Neural crest cell (in vitro differentiated cells): Measurements from ENCODE around the gene EGLN2. TPM values are rescaled to one million over a fixed set of nuclear protein-coding genes. Genes with fewer than 3 reads are reported as not detected.
"Not testable (repeated sequence)": the region's sequence is repeated elsewhere in the genome, so short reads cannot be mapped to it uniquely, and the experiment has no call there.

Source experiments
- DNase-seq: peaks from one replicate; pipeline ENCODE4 v3.0.0; 2021; ENCODE audit warnings: low read depth, mixed read lengths, low spot score
- H3K27ac Mint-ChIP-seq: one replicate; pipeline ENCODE4 v1.8.0; 2021; ENCODE audit warnings: mild to moderate bottlenecking, mixed read lengths; ENCODE audit not compliant: unreplicated experiment
- H3K27me3 Mint-ChIP-seq: 2 replicates; pipeline ENCODE4 v1.8.0; 2021; ENCODE audit warnings: low read depth, mild to moderate bottlenecking, mixed read lengths
- H3K36me3 Mint-ChIP-seq: 2 replicates; pipeline ENCODE4 v1.8.0; 2021; ENCODE audit warnings: low read depth, mild to moderate bottlenecking, mixed read lengths
- H3K4me1 Mint-ChIP-seq: 2 replicates; pipeline ENCODE4 v1.8.0; 2021; ENCODE audit warnings: mixed read lengths
- H3K4me3 Mint-ChIP-seq: one replicate; pipeline ENCODE4 v1.8.0; 2021; ENCODE audit warnings: mild to moderate bottlenecking, mixed read lengths
- H3K9me3 Mint-ChIP-seq: 2 replicates; pipeline ENCODE4 v1.8.0; 2021; ENCODE audit warnings: mixed read lengths
- total RNA-seq: library from RNA; stranded (reverse); gene quantifications from 2 replicates; pipeline ENCODE4 v1.2.1, GENCODE V29; 2021
- TF ChIP-seq, protein P1 (sequence below): fragments of 200-600 bp; sonication (generic); conservative IDR thresholded peaks from 2 replicates; pipeline ENCODE4 v1.5.0; 2021; ENCODE audit warnings: antibody characterized with exemption, mild to moderate bottlenecking

EGLN2 gene
- total RNA-seq, 1 donor from 2014 or later = 113 TPM

DNA sequence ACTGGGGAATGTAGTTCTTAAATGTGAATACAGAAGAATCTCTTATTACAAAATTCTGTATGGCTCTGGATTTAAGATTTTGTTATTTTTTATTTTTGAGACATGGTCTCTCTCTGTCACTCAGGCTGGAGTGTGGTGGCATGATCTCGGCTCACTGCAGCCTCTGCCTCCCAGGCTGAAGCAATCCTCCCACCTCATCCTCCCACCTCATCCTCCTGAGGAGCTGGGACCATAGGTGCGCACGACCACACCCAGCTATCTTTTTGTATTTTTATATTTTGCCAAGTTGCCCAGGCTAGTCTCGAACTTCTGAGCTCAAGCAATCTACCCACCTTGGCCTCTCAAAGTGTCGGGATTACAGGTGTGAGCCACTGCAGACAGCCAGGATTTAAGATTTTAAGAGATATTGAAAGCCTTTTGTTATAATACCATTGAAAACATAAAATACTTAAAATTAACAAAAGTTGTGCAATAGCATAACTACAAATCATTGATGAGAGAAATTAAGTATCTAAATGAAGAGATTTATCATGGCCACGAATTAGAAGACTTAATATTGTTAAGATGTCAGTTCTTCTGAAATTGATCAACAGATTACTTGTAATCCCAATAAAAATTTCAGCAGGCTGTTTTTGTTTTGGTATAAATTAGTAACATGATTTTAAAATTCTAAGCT is 37.9 kb downstream of the EGLN2 start:
- no peak for DNase-seq
- Mint-ChIP-seq H3K4me1 (peaks cover 5% of the 10 kb centered on the region), H3K36me3 (no peaks in the 10 kb centered on the region), H3K27ac (no peak overlapping the region), H3K9me3 (no peaks in the 10 kb centered on the region), H3K27me3 (peaks cover 36% of the 10 kb centered on the region), H3K4me3 (no peak overlapping the region)
- TF ChIP-seq, protein P1, sequence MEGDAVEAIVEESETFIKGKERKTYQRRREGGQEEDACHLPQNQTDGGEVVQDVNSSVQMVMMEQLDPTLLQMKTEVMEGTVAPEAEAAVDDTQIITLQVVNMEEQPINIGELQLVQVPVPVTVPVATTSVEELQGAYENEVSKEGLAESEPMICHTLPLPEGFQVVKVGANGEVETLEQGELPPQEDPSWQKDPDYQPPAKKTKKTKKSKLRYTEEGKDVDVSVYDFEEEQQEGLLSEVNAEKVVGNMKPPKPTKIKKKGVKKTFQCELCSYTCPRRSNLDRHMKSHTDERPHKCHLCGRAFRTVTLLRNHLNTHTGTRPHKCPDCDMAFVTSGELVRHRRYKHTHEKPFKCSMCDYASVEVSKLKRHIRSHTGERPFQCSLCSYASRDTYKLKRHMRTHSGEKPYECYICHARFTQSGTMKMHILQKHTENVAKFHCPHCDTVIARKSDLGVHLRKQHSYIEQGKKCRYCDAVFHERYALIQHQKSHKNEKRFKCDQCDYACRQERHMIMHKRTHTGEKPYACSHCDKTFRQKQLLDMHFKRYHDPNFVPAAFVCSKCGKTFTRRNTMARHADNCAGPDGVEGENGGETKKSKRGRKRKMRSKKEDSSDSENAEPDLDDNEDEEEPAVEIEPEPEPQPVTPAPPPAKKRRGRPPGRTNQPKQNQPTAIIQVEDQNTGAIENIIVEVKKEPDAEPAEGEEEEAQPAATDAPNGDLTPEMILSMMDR = no peak

- not testable (repeated sequence) for H3K4me1 Mint-ChIP-seq, H3K9me3 Mint-ChIP-seq, DNase-seq, H3K36me3 Mint-ChIP-seq, H3K4me3 Mint-ChIP-seq, H3K27ac Mint-ChIP-seq
- H3K27me3 Mint-ChIP-seq = peaks cover 45% of the 10 kb centered on the region
Measured at GRCh38 chr19:40838477-40838876, 39.5 kb downstream of the EGLN2 start.

DNA sequence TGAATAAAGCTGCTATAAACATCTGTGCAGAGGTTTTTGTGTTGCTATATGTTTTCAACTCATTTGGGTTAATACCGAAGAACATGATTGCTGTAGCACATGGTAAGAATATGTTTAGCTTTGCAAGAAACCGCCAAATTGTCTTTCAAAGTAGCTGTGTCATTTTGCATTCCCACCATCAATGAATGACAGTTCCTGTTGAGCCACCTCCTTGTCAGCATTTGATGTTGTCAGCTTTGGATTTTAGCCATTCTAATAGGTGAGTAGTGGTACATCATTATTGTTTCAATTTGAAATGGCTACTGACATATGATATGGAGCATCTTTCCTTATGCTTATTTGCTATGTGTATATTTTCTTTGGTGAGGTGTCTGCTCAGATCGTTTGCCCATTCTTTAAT is 43.0 kb downstream of the EGLN2 start:
- H3K27ac Mint-ChIP-seq, DNase-seq, H3K4me1 Mint-ChIP-seq, H3K36me3 Mint-ChIP-seq, H3K9me3 Mint-ChIP-seq, H3K4me3 Mint-ChIP-seq: not testable (repeated sequence)
- H3K27me3 Mint-ChIP-seq = peaks cover 69% of the 10 kb centered on the region

- not testable (repeated sequence) for H3K36me3 Mint-ChIP-seq, H3K27ac Mint-ChIP-seq, H3K4me1 Mint-ChIP-seq, DNase-seq, H3K9me3 Mint-ChIP-seq, H3K4me3 Mint-ChIP-seq
- H3K27me3 Mint-ChIP-seq = peaks cover 77% of the 10 kb centered on the region
Measured at GRCh38 chr19:40842997-40843652, 44.1 kb downstream of the EGLN2 start.

DNA sequence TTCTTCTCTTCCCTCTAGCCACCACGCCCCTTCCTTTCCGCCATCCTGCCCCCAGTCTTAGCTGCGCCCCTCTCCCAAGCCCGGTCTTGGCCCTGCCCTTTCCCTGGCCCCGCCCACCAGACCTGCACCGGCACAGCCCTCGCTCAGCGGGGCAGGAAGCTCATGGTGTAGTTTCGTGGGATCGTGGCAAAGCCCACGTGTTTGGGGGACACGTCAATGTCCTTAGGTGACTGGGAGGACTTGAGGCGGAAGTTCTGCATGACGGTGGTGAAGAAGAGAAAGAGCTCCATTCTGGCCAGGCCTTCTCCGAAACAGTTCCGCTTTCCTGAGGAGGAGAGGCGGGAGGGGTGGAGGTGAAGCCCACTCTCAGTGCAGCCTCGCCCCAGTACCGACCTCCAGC is 44.7 kb downstream of the EGLN2 start:
- not testable (repeated sequence) for H3K9me3 Mint-ChIP-seq, H3K27ac Mint-ChIP-seq, H3K36me3 Mint-ChIP-seq, H3K4me1 Mint-ChIP-seq, H3K4me3 Mint-ChIP-seq, DNase-seq
- peaks cover 81% of the 10 kb centered on the region for H3K27me3 Mint-ChIP-seq

DNA sequence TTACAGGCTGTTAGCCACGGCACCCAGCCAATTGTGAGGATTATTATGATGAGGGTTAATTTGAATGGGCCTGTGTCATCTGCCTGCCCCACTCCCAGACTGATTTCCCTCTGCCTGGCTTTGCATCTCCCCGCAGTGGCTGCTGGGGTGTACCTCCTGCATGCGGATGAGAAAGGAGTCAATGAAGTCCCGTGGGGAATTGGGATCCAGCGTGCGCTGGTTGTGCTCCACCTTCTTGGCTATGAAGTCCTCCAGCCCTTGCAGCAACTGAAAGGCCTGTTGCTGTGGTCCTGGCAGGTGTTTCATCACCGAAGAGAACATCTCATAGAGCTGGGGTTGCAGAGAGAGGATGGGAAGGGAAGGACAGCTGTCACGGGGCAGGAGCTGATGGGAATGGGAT is 47.7 kb downstream of the EGLN2 start:
- not testable (repeated sequence) for H3K4me1 Mint-ChIP-seq, H3K9me3 Mint-ChIP-seq, H3K4me3 Mint-ChIP-seq, DNase-seq, H3K36me3 Mint-ChIP-seq, H3K27ac Mint-ChIP-seq
- peaks cover 86% of the 10 kb centered on the region for H3K27me3 Mint-ChIP-seq

GRCh38 chr19:40850277-40850676 is 51.3 kb downstream of the EGLN2 start, which contains the start of gene CYP2A6:
TSS of gene CYP2A6 (minus strand) at chr19:40850447. CDS start at chr19:40850426, 21 bp downstream.
- not testable (repeated sequence) for H3K4me3 Mint-ChIP-seq, H3K27ac Mint-ChIP-seq, H3K4me1 Mint-ChIP-seq, H3K36me3 Mint-ChIP-seq, DNase-seq, H3K9me3 Mint-ChIP-seq
- peaks cover 66% of the 10 kb centered on the region for H3K27me3 Mint-ChIP-seq

GRCh38 chr19:40852467-40853152 is 53.6 kb downstream of the EGLN2 start:
- not testable (repeated sequence) for H3K36me3 Mint-ChIP-seq, H3K4me1 Mint-ChIP-seq, H3K4me3 Mint-ChIP-seq, DNase-seq, H3K9me3 Mint-ChIP-seq, H3K27ac Mint-ChIP-seq
- peaks cover 46% of the 10 kb centered on the region for H3K27me3 Mint-ChIP-seq

Other genes with a start within 250 kb of the EGLN2 start
- 72.0 and 76.3 TPM in 2 replicates for gene SHKBP1, start 222.3 kb upstream of the EGLN2 start, total RNA-seq
- 125 TPM in 2 replicates for gene LTBP4, start 197.8 kb upstream of the EGLN2 start, total RNA-seq
- gene NUMBL, start 108.5 kb upstream of the EGLN2 start, total RNA-seq = 21.4 and 26.8 TPM in 2 replicates
- gene COQ8B, start 82.3 kb upstream of the EGLN2 start, total RNA-seq = 41.1 and 45.1 TPM in 2 replicates
- 12.8 and 13.9 TPM in 2 replicates for gene ITPKC, start 82.1 kb upstream of the EGLN2 start, total RNA-seq
- 22.7 and 25.1 TPM in 2 replicates for gene ACTMAP, start 48.7 kb upstream of the EGLN2 start, total RNA-seq
- 213 and 214 TPM in 2 replicates for gene SNRPA, start 48.0 kb upstream of the EGLN2 start, total RNA-seq
- gene MIA, start 23.7 kb upstream of the EGLN2 start, total RNA-seq = 6.9 and 9.9 TPM in 2 replicates
- gene RAB4B, start 20.9 kb upstream of the EGLN2 start, total RNA-seq = 14.1 and 15.2 TPM in 2 replicates
- not detected in 2 replicates for gene CYP2A6, start 51.3 kb downstream of the EGLN2 start, total RNA-seq
- gene CYP2A7, start 83.0 kb downstream of the EGLN2 start, total RNA-seq = not detected in 2 replicates
- not detected in 2 replicates for gene CYP2B6, start 192.1 kb downstream of the EGLN2 start, total RNA-seq